Osteocyte (in vitro differentiated cells): ENCODE data around the gene TARM1. TPM values are rescaled to one million over a fixed set of nuclear protein-coding genes. Genes with fewer than 3 reads are reported as not detected.
A peak's percentile ranks its signal among the peaks of the same experiment; 100 is the strongest.
"Not testable (repeated sequence)": the region's sequence is repeated elsewhere in the genome, so short reads cannot be mapped to it uniquely, and the experiment has no call there.

Source experiments
- DNase-seq: peaks from one replicate; pipeline ENCODE4 v3.0.0; 2021; ENCODE audit warnings: mixed read lengths; ENCODE audit not compliant: unreplicated experiment; ENCODE audit errors: extremely low spot score
- H3K27ac Mint-ChIP-seq: one replicate; pipeline ENCODE4 v1.8.0; 2021; ENCODE audit warnings: mild to moderate bottlenecking, mixed read lengths; ENCODE audit not compliant: unreplicated experiment
- H3K27me3 Mint-ChIP-seq: one replicate; pipeline ENCODE4 v1.8.0; 2021; ENCODE audit warnings: mixed read lengths; ENCODE audit not compliant: unreplicated experiment
- H3K36me3 Mint-ChIP-seq: one replicate; pipeline ENCODE4 v1.8.0; 2021; ENCODE audit warnings: mixed read lengths; ENCODE audit not compliant: unreplicated experiment
- H3K4me1 Mint-ChIP-seq: one replicate; pipeline ENCODE4 v1.8.0; 2021; ENCODE audit warnings: mixed read lengths; ENCODE audit not compliant: unreplicated experiment
- H3K4me3 Mint-ChIP-seq: one replicate; pipeline ENCODE4 v1.8.0; 2021; ENCODE audit warnings: mild to moderate bottlenecking, moderate library complexity, mixed read lengths; ENCODE audit not compliant: unreplicated experiment
- H3K9me3 Mint-ChIP-seq: one replicate; pipeline ENCODE4 v1.8.0; 2021; ENCODE audit warnings: mixed read lengths; ENCODE audit not compliant: unreplicated experiment
- CTCF ChIP-seq: fragments of 200-600 bp; sonication (generic); IDR thresholded peaks from 2 replicates; pipeline ENCODE4 v1.5.0; 2021; ENCODE audit warnings: antibody characterized with exemption, mild to moderate bottlenecking, moderate library complexity
- total RNA-seq: library from RNA; stranded (reverse); gene quantifications from 2 replicates; pipeline ENCODE4 v1.2.1, GENCODE V29; 2021

The TARM1 gene
- total RNA-seq, 1 donor from 2014 or later: not detected

DNA sequence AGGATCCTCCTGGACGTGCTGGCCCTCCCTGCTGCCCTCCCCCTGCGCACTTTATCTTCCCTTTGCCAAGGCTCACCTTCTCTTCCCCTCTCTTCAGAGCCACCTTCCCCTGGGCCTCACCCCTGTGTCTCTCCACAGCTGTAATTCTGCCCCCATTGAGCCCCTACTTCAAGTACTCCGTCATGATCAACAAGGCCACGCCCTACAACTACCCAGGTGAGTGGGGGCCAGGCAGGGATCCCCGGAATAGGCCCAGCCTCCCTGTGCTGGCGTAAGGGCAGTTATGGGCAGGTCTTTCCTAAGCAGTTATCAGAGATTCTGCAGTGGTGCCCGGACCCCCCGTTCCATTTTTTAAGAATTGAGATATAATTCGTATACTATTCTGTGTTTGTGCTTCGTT lies 24.6 kb upstream of the TARM1 start:
- Mint-ChIP-seq H3K4me3 (no peak overlapping the region), H3K36me3 (peaks cover 20% of the 10 kb centered on the region), H3K4me1 (peaks cover 9% of the 10 kb centered on the region)

GRCh38 chr19:54104998-54105715 lies 24.0 kb upstream of the TARM1 start:
- no peak for DNase-seq
- peaks cover 16% of the 10 kb centered on the region for H3K36me3 Mint-ChIP-seq
- H3K9me3 Mint-ChIP-seq: no peaks in the 10 kb centered on the region
- H3K4me1 Mint-ChIP-seq: peaks cover 9% of the 10 kb centered on the region
- no peak overlapping the region for H3K4me3 Mint-ChIP-seq
- no peak overlapping the region for H3K27ac Mint-ChIP-seq
- no peak for TF ChIP-seq CTCF
- no peaks in the 10 kb centered on the region for H3K27me3 Mint-ChIP-seq

More for the DNA sequence above, 24.6 kb upstream of the TARM1 start:
- H3K27me3 Mint-ChIP-seq: no peaks in the 10 kb centered on the region
- TF ChIP-seq CTCF: no peak
- DNase-seq: no peak
- H3K27ac Mint-ChIP-seq: no peak overlapping the region
- H3K9me3 Mint-ChIP-seq: no peaks in the 10 kb centered on the region

GRCh38 chr19:54102421-54103169 lies 21.4 kb upstream of the TARM1 start, which contains the start of gene NDUFA3:
NDUFA3 (plus strand) TSS chr19:54102855; CDS start chr19:54102879, 24 bp downstream.
- H3K27ac Mint-ChIP-seq: peak within 1 kb of the TSS; percentile 87
- peaks cover 7% of the 10 kb centered on the region for H3K36me3 Mint-ChIP-seq
- no peaks in the 10 kb centered on the region for H3K27me3 Mint-ChIP-seq
- no peak for TF ChIP-seq CTCF
- DNase-seq: peak; percentile 99
- no peaks in the 10 kb centered on the region for H3K9me3 Mint-ChIP-seq
- peak within 1 kb of the TSS; percentile 99 for H3K4me3 Mint-ChIP-seq
- peaks cover 9% of the 10 kb centered on the region for H3K4me1 Mint-ChIP-seq

GRCh38 chr19:54100561-54100960 lies 19.4 kb upstream of the TARM1 start, which contains the start of gene OSCAR:
OSCAR (minus strand) TSS chr19:54100803; CDS start chr19:54100792, 11 bp downstream.
- no peak for DNase-seq
- no peak within 1 kb of the TSS for H3K27ac Mint-ChIP-seq
- H3K36me3 Mint-ChIP-seq: no peaks in the 10 kb centered on the region
- peaks cover 18% of the 10 kb centered on the region for H3K4me1 Mint-ChIP-seq
- no peaks in the 10 kb centered on the region for H3K27me3 Mint-ChIP-seq
- peak within 1 kb of the TSS; percentile 7 for H3K4me3 Mint-ChIP-seq
- TF ChIP-seq CTCF: no peak
- H3K9me3 Mint-ChIP-seq: no peaks in the 10 kb centered on the region

GRCh38 chr19:54099903-54100255 lies 18.7 kb upstream of the TARM1 start:
- H3K36me3 Mint-ChIP-seq, H3K27ac Mint-ChIP-seq, H3K4me3 Mint-ChIP-seq, H3K9me3 Mint-ChIP-seq, H3K27me3 Mint-ChIP-seq, DNase-seq: not testable (repeated sequence)
- peaks cover 18% of the 10 kb centered on the region for H3K4me1 Mint-ChIP-seq
